NCI-H2107 (cell line): ENCODE measurements around the gene SLC9B1.
"Not testable (repeated sequence)": the region's sequence is repeated elsewhere in the genome, so short reads cannot be mapped to it uniquely, and the experiment has no call there.

Source experiments
- DNase-seq: peaks from one replicate; lab custom pipeline; 2025; lab: John Stamatoyannopoulos, UW

Gene SLC9B1

DNA sequence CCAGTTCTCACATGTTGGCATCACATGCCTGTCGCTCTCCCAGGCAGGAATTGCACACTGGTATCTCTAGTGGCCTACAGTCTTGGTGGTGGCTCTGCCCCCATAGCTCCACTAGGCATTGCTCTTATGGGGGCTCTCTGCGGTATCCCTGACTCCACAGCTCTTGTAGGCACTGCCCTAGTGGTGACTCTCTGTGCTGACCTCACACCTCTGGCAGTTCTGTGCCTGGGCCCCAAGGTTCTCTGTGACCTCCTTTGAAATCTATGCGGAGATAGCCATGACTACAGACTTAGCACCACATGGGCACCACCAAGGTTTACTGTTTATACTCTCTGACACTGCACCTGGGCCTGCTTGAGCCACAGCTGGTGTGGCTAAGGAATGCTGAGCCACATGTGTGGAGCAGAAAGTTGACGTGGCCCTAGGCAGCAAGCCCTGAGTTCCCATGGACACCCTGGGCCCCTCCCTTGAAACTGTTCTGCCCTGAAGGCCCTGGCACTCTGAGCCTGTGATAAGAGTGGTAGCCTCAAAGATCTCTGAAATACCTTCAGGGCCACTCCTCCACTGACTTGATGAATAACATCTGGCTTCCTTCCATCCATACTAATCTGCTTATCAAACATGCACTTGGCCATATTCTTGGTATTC, 8.0 kb downstream of the SLC9B1 start:
- DNase-seq, result no peak

DNA sequence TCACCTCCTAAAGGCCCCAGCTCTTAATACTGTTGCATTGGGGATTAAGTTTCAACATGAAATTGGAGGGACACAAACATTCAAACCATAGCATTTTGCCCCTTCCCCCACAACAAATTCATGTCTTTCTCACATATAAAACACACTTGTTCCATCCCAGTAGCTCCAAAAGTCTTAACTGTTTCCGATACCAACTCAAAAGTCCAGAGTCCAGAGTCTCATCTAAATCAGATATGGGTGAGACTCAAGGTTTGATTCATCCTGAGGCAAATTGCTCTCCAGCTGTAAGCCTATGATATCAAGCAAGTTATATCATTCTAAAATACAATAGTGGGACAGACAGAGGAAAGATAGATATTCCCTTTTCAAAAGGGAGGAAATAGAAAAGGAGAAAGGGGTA, 8.7 kb downstream of the SLC9B1 start:
- no peak for DNase-seq

DNA sequence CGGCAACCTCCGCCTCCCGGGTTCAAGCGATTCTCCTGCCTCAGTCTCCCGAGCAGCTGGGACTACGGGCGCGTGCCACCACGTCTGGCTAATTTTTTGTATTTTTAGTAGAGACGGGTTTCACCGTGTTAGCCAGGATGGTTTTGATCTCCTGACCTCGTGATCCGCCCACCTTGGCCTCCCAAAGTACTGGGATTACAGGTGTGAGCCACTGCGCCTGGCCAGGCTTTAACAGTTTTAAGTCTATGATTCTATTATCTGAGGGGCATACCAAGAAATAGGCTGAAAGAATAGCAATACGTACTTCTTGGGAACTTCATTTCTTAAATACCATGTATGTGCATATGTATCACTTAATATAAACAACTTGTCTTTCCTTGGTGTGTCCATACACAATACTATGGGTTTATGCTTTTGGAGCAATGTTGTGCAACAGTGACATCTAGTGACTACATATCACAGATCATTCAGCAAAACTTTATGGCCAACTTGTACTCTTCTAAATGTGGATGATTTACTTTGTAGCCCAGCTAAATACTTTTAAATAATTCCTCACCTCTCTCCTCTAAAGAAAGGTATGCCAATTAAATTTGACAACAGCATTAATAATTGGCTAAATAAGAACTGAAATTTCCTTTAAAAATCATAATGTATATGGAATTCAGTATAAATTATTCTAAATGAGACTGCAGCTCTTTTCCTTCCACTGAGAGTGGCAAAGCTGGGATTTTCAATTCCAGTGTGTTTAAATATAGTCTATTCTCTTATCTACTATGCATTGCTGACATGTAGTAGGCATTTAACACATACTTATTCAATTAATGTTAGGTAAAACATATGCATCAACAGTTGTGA, 10.4 kb downstream of the SLC9B1 start:
- peak; percentile 11 for DNase-seq

DNA sequence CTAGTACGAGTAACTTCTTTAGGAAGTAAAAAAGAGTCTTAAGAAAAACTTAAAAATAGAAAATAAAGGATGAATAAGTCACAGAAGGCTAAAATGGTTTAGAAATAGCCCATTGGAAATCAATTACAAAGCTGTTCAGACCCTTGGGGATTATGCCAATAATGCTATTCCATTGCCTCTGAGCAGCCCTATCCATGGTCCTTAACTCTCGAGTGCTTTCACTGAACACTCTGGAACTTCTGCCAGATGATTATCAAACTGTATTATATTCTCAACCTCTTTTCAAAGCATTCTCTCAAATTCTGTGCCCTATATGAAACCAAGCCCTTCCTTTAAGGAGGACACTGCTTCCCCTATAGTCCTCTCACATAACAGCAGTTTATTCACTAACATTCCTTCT, 17.0 kb downstream of the SLC9B1 start:
- DNase-seq, result no peak

DNA sequence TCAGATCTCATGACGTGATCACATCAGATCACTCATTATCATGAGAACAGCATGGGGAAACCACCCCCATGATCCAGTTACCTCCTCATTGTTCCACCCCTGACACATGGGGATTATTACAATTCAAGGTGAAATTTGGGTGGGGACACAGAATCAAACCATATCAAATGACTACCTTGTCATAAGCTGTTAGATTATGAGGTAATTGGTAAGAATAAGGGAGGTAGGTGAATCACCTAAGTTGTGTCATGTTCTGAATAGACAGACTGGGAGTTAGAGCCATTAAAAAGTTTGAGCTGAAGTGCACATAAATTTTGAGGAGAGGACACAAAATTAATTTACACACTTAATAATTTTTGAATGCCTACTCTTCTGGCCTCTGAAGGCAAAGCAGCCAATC, 24.7 kb downstream of the SLC9B1 start:
- no peak for DNase-seq

DNA sequence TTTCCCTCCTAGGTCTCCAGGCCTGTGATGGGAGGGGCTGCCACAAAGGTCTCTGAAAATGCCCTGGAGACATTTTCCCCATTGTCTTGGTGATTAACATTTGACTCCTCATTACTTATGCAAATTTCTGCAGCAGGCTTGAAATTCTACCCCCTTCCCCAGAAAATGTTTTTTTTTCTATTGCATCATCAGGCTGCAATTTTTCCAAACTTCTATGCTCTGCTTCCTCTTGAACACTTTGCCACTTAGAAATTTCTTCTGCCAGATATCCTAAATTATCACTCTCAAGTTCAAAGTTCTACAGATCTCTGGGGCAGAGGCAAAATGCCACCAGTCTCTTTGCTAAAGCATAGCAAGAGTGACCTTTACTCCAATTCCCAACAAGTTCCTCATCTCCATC, 25.5 kb downstream of the SLC9B1 start:
- not testable (repeated sequence) for DNase-seq

DNA sequence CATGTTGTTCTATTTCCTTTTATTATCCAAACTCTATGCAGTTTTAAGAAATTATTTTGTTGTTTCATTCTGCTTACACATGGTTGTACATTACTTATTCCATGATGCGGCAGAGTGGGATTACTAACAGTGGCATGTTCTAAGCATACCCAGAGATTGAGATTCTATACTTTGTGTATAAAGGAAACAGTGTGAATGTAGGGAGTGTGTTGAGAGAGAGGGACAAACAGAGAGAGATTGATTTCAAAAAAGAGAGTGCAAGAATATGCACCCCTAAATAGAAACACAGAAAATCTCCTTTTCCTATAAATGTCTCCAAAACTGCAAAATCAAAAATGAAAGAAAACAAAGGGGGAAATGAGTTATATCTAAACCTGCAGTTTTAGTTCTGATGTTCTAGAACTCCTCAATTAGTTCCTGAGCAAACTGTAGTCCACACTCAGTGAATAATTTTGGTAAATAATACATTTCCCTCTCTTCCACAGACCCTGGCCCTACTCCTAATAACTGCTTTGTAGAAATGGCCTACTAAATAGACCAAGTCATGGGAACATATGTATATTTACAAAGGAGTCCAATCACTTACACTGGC, 31.0 kb downstream of the SLC9B1 start:
- no peak for DNase-seq

DNA sequence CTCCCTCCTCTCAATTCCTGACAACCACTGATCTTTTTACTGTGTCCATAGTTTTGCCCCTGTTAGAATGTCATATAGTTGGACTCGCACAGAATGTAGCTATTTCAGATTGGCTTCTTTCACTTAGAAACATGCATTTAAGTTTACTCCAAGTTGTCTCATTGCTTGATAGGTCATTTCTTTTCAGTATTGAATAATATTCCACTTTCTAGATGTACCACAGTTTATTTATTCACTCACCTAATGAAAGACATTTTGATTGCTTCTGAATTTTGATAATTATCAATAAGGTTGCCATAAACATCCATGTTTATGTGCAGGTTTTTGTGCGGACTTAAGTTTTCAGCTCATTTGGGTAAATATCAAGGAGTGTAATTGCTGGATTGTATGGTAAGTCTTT, 38.5 kb downstream of the SLC9B1 start:
- no peak for DNase-seq

DNA sequence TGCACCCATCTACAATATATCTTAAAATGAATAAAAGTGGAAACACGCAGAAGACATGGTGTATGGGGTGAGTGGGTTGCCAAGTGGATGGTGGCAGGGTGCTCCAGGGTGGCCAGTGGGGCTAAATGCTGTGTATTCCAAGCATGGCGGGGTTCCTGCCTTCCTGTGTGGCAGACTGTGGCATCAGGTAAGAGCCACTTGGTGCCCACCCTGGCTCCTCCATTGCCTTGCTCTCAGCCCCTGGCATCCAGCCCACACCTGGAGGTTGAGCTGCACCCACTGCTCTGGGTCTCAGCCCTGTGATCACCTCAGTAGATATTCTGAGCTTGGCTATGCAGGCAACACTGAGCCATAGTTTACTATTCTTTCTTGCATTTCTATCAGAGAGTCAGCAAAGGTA, 57.7 kb downstream of the SLC9B1 start:
- not testable (repeated sequence) for DNase-seq

DNA sequence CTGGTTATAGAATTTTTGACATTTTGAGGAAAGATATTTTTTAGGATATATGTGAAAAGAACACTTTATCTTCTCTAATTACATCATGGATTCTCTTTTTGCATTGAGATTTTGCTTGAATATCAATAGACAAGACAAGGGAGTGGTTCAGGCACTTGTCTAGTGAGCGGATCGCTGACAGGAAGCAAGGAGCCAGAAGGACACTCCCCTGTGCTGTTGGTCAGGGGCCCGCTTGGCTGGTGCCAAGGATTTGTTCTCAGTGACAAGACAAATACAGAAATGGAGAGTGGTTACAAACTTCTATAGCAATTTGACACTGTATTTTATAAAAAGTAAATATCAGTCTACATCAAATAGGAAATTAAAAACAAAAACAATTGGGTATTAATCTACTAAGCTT, 60.0 kb downstream of the SLC9B1 start:
- DNase-seq, result no peak

DNA sequence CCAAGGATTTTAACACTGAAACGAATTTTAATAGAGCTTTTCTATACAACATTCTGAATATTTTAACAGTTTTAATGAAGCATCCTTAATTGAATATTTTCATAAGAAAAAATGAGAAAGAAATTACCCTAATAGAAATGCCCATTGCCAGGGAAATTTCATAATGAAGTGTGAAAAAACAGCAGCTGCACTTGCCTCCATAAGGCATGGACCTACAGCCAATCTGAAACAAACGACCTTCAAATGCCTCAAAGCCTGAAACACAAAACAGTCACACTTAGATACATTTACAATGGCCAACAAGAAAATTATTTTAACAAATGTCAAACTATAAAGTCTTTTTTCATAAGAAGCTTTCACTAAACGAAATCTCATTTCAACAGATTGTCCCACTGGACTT, 74.4 kb downstream of the SLC9B1 start:
- no peak for DNase-seq

DNA sequence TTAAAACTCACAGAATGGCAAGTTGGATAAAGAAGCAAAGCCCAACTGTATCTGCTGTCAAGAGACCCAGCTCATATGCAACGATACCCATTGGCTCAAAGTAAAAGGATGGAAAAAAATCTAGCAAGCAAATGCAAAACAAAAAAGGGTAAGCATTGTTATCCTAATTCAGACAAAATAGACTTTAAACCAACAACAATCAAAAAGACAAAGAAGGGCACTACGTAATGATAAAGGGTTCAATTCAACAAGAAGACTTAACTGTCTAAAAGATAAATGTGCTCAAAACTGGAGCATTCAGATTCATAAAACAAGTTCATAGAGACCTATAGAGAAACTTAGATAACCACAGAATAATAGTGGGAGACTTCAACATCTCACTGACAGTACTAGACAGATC, 81.4 kb downstream of the SLC9B1 start:
- DNase-seq, result not testable (repeated sequence)

DNA sequence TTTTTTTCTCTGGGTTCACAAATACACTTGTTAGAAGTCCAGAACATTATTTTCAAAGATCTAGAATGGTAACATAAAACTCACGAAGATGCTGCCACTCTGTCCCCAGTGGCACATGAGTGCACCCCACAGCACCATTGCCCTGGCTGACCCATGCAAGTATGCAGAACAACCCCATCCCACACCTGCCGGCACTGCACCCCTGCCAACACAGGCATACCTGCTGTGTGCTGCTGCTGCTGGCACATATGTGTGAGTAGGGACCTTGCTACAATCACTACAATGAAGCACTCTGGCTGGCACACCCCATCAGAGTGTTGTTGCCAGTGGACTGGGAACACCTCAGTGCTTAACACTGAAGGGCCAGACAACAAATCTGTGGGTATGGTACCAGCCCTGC, 83.8 kb downstream of the SLC9B1 start:
- no peak for DNase-seq

DNA sequence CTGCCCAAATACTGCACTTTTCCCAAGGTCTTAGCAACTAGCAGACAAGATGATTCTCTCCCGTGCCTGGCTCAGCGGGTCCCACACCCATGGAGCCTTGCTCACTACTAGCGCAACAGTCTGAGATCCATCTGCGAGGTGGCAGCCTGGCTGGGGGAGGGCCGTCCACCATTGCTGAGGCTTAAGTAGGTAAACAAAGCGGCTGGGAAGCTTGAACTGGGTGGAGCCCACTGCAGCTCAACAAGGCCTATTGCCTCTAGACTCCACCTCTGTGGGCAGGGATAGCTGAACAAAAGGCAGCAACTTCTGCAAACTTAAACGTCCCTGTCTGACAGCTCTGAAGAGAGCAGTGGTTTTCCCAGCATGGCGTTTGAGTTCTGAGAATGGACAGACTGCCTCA, 99.8 kb downstream of the SLC9B1 start:
- DNase-seq, result not testable (repeated sequence)

DNA sequence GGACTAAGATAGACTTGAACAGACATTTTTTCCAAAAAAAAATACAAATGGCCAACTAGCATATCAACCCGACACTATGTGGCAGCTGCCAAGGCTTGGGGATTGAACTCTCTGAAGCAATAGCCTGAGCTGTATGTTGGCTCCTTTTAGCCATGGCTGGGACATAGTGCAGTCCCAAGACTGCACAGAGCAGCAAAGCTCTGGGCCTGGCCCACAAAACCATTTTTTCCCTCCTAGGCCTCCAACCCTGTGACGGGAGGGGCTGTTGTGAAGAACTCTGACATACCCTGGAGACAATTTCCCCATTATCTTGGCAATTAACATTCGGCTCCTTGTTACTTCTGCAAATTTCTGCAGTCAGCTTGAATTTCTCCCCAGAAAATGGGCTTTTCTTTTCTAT, 100.6 kb downstream of the SLC9B1 start:
- no peak for DNase-seq

DNA sequence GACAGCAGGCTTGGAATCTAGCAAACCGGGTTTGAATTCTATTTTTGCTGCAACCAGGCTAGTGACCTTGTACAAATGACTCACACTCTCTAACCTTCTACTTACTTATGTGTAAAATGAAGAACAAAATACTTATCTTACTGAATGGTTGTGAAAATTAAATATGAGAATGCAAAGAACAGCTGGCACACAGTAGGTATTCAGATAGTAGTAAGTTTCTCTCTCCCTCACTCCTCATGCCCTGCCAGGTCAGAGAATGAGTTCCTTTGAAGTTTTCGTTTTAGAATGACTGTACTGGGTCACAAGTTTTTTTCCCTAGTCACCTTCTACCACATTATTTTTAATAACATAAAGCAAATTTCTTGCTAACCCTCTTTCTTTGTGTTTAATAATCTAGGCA, 117.7 kb downstream of the SLC9B1 start:
- no peak for DNase-seq

DNA sequence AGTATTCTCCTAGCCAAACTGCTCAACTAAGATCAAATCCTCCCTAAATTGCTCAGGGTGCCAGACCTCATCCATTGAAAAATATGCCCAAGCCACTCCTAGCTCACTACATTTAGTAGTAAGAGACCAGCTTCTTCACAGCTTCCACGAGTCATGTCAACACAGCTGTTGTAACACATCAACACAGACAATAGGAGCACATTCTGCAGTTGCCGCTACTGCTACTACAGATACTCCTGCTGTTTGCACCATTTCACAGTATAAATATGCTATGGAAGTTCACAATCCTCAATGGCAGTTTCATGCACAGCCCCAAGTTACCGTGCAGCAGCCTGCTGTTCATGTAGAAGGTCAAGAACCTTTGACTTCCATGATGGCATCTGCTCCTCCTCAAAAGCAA, 121.9 kb downstream of the SLC9B1 start:
- not testable (repeated sequence) for DNase-seq

DNA sequence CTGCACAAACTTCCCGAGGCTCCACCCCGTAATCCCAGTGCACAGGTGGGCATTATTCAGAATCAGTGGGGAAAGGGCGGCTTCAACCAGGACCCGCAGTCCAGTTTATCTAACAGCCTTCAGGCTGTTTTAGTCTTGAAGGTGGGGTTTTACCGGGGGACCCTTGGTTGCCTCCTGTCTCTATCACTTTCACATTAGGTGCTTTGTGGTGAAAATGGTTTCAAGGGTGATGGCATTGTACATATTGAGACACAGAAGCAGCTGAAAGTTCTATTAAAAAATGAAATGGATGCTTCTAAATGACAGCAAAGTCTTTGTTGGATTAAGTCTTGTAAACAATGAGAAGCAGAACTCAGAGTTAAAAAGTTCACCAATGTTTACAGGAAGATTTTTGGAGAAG, 123.0 kb downstream of the SLC9B1 start:
- DNase-seq, result not testable (repeated sequence)

DNA sequence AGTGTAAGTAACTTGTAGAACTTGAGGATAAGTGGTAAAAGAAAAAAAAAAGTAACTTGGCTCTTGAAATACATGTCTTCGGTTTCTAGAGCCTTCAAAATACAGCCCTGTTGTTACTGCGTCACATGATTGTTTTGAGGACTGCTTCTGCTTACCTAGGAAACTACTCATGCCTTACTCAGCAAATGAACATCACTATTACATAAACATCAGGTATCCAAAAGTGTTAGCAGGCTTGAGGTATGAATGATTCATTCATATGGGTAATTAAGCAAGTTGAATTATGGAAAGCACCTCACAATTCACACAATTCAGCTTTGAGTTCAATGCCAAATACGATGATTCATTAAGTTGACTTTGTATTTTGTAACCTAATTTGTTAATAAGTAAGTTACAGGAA, 129.6 kb downstream of the SLC9B1 start:
- not testable (repeated sequence) for DNase-seq

DNA sequence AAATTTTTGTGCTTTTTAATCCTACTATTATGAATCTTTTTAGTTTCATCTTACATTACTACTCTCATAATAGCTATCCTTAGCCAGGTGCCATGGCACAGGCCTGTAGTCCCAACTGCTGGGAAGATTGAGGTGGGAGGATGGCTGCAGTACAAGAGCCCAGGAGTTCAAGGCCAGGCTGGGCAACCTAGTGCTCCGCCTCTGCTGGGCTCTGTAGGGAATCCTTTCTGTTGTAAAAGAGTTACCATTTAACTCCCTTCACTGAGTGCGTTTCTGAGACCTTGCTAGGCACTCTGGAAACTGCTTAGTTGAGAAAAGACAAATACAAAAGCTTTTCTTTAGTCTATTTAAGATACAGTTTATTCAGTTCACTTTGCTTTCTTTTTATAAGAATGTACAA, 130.9 kb downstream of the SLC9B1 start:
- DNase-seq, result not testable (repeated sequence)

DNA sequence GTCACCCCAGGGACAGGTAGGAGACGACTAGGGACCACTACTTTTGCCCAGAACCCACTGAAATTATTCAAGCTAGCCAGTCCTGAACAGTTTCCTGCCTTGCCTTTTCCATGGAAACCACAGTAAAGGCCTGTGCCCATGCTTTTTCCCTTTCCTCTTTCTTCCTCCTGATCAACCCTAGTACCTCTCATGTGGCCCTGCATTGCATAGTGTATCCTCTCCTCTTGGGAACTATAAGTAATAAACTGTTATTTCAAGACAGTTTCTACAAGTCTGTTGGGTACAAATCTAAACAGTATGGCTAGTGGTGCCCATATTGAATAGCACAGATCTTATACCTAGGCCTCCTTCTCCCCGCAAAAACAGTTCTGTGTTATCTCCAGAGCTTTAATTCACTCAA, 136.2 kb downstream of the SLC9B1 start:
- no peak for DNase-seq

DNA sequence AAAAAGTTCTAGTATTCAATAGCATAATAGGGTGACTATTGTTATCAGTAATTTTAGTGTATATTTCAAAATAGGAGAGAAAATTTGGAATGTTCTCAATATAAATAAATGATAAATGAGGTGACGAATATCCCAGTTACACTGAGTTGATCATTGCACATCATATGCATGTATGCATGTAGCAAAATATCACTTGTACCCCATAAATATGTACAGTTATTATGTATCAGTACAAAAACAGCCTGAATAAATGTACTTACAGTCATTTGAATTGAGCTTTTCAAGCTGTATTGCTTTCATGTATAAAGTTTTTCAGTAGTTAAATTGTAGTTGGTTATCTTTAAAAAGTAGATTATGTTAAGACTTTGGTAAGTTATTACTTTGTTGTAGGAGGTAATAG, 138.2 kb downstream of the SLC9B1 start:
- no peak for DNase-seq

DNA sequence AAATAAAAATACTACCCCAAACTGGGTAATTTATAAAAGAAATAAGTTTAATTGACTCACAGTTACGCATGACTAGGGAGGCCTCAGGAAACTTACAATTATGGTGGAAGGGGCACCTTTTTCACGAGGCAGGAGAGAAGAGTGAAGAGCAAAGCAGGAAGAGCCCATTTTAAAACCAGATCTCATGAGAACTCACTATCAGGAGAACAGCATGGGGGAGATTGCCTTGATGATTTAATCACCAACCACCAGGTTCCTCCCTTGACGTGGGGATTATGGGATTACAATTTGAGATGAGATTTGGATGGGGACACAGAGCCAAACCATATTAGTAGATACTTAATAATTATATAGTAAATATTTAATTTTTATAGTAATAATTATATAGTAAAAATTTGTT, 140.6 kb downstream of the SLC9B1 start:
- DNase-seq, result no peak
